Endothelial cell of umbilical vein (primary cell): Measurements from ENCODE around the gene NLRP3. TPM values are rescaled to one million over a fixed set of nuclear protein-coding genes. Genes with fewer than 3 reads are reported as not detected.

Experiments
- BruUV-seq: library from RNA; stranded (reverse); fragments of 400-500 nt; replicated peaks from 2 replicates; lab custom pipeline; 2021; lab: Mats Ljungman, UMichigan
- CTCF ChIA-PET: fragments of 300-600, 350-600 bp; sonication (Branson Sonifier 250); formaldehyde crosslinking; loops from one replicate; lab custom pipeline; 2021; ENCODE audit warnings: antibody characterized with exemption, inconsistent platforms; lab: Charles Lee
- POLR2A ChIA-PET: fragments of 300-600, 350-600 bp; sonication (Branson Sonifier 250); formaldehyde crosslinking; loops from one replicate; lab custom pipeline; 2021; ENCODE audit warnings: antibody characterized with exemption, inconsistent platforms; lab: Charles Lee
- DNase-seq: peaks from one replicate; pipeline ENCODE4 v3.0.0-alpha.2; 2011; ENCODE audit warnings: low read depth, low spot score
- FAIRE-seq: peaks from 2 replicates; lab custom pipeline; 2011; peaks lifted over from hg19 to GRCh38; lab: Jason Lieb, UNC
- H2AFZ ChIP-seq: 2 replicates; pipeline ENCODE4 v1.6.0; 2012; ENCODE audit warnings: low read depth, low read length, control low read depth, inconsistent platforms
- H3K27ac ChIP-seq: 2 replicates; pipeline ENCODE4 v1.5.1; 2011; ENCODE audit warnings: low read depth, mild to moderate bottlenecking, control low read depth, low read length, moderate library complexity; ENCODE audit not compliant: insufficient read depth
- H3K27me3 ChIP-seq, 2 experiments: 2 replicates each; pipeline versions ENCODE4 v1.6.0 to v1.6.1; 2011; ENCODE audit warnings: low read length in 2 of 2, mixed read lengths in 1 of 2; ENCODE audit not compliant: control insufficient read depth in 2 of 2, insufficient read depth in 2 of 2
- H3K36me3 ChIP-seq, 2 experiments: 2 replicates in 1 of 2; 3 replicates in 1 of 2; pipeline ENCODE4 v1.5.1; 2011; ENCODE audit warnings: low read length in 2 of 2, mild to moderate bottlenecking in 1 of 2, moderate library complexity in 1 of 2; ENCODE audit not compliant: control insufficient read depth in 2 of 2, insufficient read depth in 2 of 2; ENCODE audit errors: extremely low read depth in 1 of 2
- H3K4me1 ChIP-seq: 3 replicates; pipeline ENCODE4 v1.5.1; 2011; ENCODE audit warnings: mild to moderate bottlenecking, low read length; ENCODE audit not compliant: control insufficient read depth, insufficient read depth; ENCODE audit errors: extremely low read depth
- H3K4me2 ChIP-seq: 2 replicates; pipeline ENCODE4 v1.6.1; 2011; ENCODE audit warnings: low read length, control low read depth, mixed read lengths; ENCODE audit not compliant: insufficient read depth
- H3K4me3 ChIP-seq, 3 experiments: fragments of 200-600 bp in 1 of 3; sonication (generic), shearing (Covaris generic) in 1 of 3; replicated peaks in 1 of 3; 2 replicates each; pipeline ENCODE4 v1.5.1; 2011 to 2016; ENCODE audit warnings: control low read depth in 3 of 3, low read length in 3 of 3, mild to moderate bottlenecking in 2 of 3, inconsistent platforms in 1 of 3, low read depth in 1 of 3, moderate library complexity in 1 of 3; ENCODE audit not compliant: insufficient read depth in 1 of 3
- H3K79me2 ChIP-seq: 2 replicates; pipeline ENCODE4 v1.6.0; 2012; ENCODE audit warnings: low read length, inconsistent platforms; ENCODE audit not compliant: control insufficient read depth, insufficient read depth
- H3K9ac ChIP-seq: replicated peaks from 2 replicates; pipeline ENCODE3; 2011; ENCODE audit warnings: low read length, control low read depth; ENCODE audit not compliant: insufficient read depth; ENCODE audit errors: extremely low read depth
- H3K9me1 ChIP-seq: replicated peaks from 3 replicates; pipeline ENCODE4 v1.6.0; 2011; ENCODE audit warnings: mild to moderate bottlenecking, low read length; ENCODE audit not compliant: control insufficient read depth, insufficient read depth; ENCODE audit errors: extremely low read depth
- H3K9me3 ChIP-seq: replicated peaks from 2 replicates; pipeline ENCODE4 v1.5.1; 2012; ENCODE audit warnings: low read length, inconsistent platforms; ENCODE audit not compliant: control insufficient read depth, insufficient read depth
- H4K20me1 ChIP-seq: replicated peaks from 2 replicates; pipeline ENCODE3; 2011; ENCODE audit warnings: mild to moderate bottlenecking, low read length; ENCODE audit not compliant: control insufficient read depth, insufficient read depth; ENCODE audit errors: extremely low read depth
- EZH2 ChIP-seq: IDR thresholded peaks from 2 replicates; pipeline ENCODE4 v1.6.1; 2012; ENCODE audit warnings: borderline replicate concordance, low read depth, mild to moderate bottlenecking, moderate library complexity, low read length, inconsistent platforms; ENCODE audit not compliant: severe bottlenecking
- FOS ChIP-seq: IDR thresholded peaks from 2 replicates; pipeline ENCODE4 v1.6.1; 2011; ENCODE audit warnings: mild to moderate bottlenecking, low read length, moderate library complexity, borderline replicate concordance; ENCODE audit not compliant: insufficient read depth
- JUN ChIP-seq: IDR thresholded peaks from 2 replicates; pipeline ENCODE4 v1.6.1; 2011; ENCODE audit warnings: borderline replicate concordance, low read depth; ENCODE audit not compliant: insufficient read length, insufficient read depth
- POLR2A ChIP-seq: IDR thresholded peaks from 2 replicates; pipeline ENCODE4 v1.6.1; 2012; ENCODE audit warnings: low read depth, mild to moderate bottlenecking, control low read depth, low read length
- POLR2AphosphoS5 ChIP-seq: IDR thresholded peaks from 2 replicates; pipeline ENCODE4 v1.6.1; 2012; ENCODE audit warnings: low read depth, mild to moderate bottlenecking, control low read depth, low read length, moderate library complexity; ENCODE audit not compliant: insufficient read depth
- dilution Hi-C: fragments of 300-500 bp; cut with MboI; formaldehyde crosslinking; loops from one replicate; pipeline ENCODE4 v1.15.0; 2019; ENCODE audit warnings: low sequenced_read_pairs; ENCODE audit not compliant: extremely low pct_ligation_motif_present
- intact Hi-C: fragments of 100-400 bp; cut with micrococcal nuclease; formaldehyde crosslinking; loops from one replicate; pipeline ENCODE4 v1.10.0; 2022
- polyA plus RNA-seq, 4 experiments: library from polyadenylated mRNA; depleted of rRNA in 3 of 4; stranded (reverse) in 3 of 4; unstranded in 1 of 4; fragments of >200 nt; gene quantifications; 2 replicates each; pipeline versions ENCODE4 v1.2.1 to v1.2.3, GENCODE V29; 2011 to 2012; ENCODE audit warnings: missing spikeins in 1 of 4
- total RNA-seq: library from RNA; stranded (reverse); gene quantifications from 2 replicates; pipeline ENCODE4 v1.2.3, GENCODE V29; 2021
- TF ChIP-seq, protein P1 (sequence below), 2 donors: IDR thresholded peaks; 1 replicate in 1 of 2; 2 replicates in 1 of 2; pipeline ENCODE4 v1.5.1; 2011; ENCODE audit warnings: low read length in 2 of 2, mild to moderate bottlenecking in 2 of 2, moderate library complexity in 2 of 2, control low read depth in 1 of 2, inconsistent platforms in 1 of 2, low read depth in 1 of 2; ENCODE audit not compliant: insufficient read depth in 1 of 2; ENCODE audit errors: extremely low read depth in 1 of 2
- TF ChIP-seq, protein P2 (sequence below): IDR thresholded peaks from 2 replicates; pipeline ENCODE4 v1.6.1; 2011; ENCODE audit not compliant: insufficient read depth, insufficient read length

NLRP3 gene
- total and polyA plus RNA-seq, 2 donors (not counting 3 experiments of a cell fraction or from before 2014, with no cell fraction given), result 0.24 to 0.29 TPM

GRCh38 chr1:247368490-247369145 lies 47.4 kb upstream of the NLRP3 start:
- H3K9me1 ChIP-seq, result no peaks in the 10 kb centered on the region
- no peaks in the 10 kb centered on the region for H3K4me1 ChIP-seq

More at GRCh38 chr1:247368490-247369145, 47.4 kb upstream of the NLRP3 start:
- H3K9me3 ChIP-seq, result no peaks in the 10 kb centered on the region
- FAIRE-seq (no peak), DNase-seq (no peak)
- H3K79me2 ChIP-seq, result no peaks in the 10 kb centered on the region
- TF ChIP-seq, protein P1, sequence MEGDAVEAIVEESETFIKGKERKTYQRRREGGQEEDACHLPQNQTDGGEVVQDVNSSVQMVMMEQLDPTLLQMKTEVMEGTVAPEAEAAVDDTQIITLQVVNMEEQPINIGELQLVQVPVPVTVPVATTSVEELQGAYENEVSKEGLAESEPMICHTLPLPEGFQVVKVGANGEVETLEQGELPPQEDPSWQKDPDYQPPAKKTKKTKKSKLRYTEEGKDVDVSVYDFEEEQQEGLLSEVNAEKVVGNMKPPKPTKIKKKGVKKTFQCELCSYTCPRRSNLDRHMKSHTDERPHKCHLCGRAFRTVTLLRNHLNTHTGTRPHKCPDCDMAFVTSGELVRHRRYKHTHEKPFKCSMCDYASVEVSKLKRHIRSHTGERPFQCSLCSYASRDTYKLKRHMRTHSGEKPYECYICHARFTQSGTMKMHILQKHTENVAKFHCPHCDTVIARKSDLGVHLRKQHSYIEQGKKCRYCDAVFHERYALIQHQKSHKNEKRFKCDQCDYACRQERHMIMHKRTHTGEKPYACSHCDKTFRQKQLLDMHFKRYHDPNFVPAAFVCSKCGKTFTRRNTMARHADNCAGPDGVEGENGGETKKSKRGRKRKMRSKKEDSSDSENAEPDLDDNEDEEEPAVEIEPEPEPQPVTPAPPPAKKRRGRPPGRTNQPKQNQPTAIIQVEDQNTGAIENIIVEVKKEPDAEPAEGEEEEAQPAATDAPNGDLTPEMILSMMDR (IDR thresholded peaks at IDR 0.05; ENCODE audit: extremely low read depth in 1 of 2, insufficient read depth in 1 of 2, low read depth in 1 of 2, low read length in 2 of 2), result no peak
- TF ChIP-seq FOS, result no peak
- TF ChIP-seq, protein P2, sequence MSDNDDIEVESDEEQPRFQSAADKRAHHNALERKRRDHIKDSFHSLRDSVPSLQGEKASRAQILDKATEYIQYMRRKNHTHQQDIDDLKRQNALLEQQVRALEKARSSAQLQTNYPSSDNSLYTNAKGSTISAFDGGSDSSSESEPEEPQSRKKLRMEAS, result no peak
- TF ChIP-seq POLR2AphosphoS5, result no peak
- TF ChIP-seq EZH2, result no peak
- TF ChIP-seq POLR2A, result no peak
- TF ChIP-seq JUN, result no peak
- H3K27me3 ChIP-seq, result no peaks in the 10 kb centered on the region
- no peak overlapping the region for H2AFZ ChIP-seq
- H3K36me3 ChIP-seq, result no peaks in the 10 kb centered on the region
- intact Hi-C loops (no loop called here), dilution Hi-C loops (no loop called here)
- ChIA-PET CTCF (no interaction called here), POLR2A (no interaction called here)
- H3K9ac ChIP-seq, result no peak overlapping the region
- H3K4me2 ChIP-seq, result no peak overlapping the region
- no peak overlapping the region for H3K4me3 ChIP-seq
- H3K27ac ChIP-seq, result no peak overlapping the region
- BruUV-seq, result no TSS peak
- H4K20me1 ChIP-seq, result no peaks in the 10 kb centered on the region
